Stimulated activated CD8-positive, alpha-beta memory T cell treated with anti-CD3 and anti-CD28 coated beads, Interleukin-15, amount 100 ng/mL, for 24 hours (primary cell): ENCODE data around the gene IDI1.
"Not testable (repeated sequence)": the region's sequence is repeated elsewhere in the genome, so short reads cannot be mapped to it uniquely, and the experiment has no call there.

Experiments used
- DNase-seq: peaks from one replicate; pipeline ENCODE4 v3.0.0-alpha.2; 2020; ENCODE audit warnings: low read depth

The IDI1 gene

DNA sequence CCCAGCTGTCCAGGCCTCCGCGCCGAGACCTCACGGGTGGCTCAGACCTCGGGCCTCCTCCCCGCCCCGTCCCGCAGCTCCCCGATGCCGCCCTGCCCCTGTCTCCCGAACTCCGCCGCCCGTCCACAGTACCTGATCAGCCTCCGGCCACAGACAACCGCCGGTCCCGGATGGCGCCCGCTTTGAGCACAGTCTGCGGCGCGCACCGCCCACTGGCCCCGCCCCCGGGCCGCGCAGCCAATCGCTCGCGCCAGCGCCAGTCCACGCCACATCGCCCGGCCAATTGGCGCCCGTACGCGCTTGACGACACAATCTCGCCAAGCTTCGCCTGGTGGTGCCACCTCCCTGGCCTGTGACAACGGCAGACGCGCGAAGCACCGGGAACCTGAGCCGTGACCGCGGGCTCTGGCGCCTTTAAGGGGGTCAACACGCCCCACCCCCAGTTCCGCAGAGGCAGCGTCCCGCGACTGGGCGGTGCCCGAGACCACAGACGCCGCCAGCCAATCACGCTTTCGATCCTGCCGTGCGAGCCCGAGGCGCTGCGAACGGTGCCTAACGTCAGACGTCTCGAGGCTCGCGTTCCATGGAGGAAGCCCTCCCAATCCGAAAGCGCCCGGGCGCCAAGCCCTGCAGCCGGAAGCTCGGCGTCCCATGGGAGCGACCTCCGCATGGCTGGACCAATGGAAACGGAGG lies at the start of gene IDI1:
TSS of gene IDI1 (minus strand) at position 388 of the 693 bp plus-strand sequence. CDS start at position 272, 116 bp downstream.
- peak; percentile 92 for DNase-seq

DNA sequence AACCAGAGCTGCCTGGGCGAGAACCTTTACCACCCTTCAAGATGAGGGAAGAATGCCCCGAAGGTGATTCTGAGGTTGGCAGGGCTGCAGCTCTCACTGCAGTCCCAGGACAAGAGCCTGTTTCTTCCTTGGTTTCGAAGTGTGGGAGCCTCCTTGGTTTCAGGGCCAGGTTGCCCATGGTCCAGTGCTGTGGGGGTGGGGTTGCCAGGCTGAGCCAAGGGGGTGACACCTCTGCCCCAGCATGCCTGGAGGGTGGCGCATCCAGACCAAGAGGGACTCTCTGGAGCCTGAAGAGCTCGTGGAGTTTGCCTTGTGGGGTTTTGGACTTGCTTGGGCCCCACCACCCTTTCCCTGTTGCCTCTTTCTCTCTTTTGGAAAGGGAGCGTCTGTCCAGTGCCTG lies 48.5 kb upstream of the IDI1 start:
- no peak for DNase-seq

DNA sequence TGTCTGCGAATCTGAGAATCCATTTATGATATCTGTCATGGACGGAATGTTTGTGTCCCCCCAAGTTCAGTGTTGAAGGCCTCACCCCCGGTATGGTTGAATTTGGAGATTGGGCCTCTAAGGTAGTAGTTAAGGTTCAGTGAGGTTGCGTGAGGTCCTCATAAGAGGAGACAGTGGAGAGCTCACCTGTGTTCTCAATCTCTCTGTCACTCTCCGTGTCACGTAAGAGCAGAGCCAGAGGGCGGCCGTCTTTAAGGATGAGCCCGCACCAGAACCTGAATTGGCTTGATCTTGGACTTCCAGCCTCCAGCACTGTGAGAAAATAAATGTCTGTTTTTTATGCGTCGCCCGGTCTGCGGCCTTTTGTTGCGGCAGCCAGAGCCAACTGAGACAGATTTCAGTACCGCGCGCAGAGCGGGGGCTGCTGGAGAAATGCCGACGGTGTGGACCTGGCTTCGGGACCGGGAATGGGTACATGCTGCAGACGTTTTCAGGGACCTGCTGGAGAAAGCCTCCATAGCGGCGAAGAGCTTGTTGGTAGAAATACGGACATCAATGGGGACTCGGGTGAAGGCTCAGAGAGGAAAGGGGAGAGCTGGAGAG lies 47.5 kb upstream of the IDI1 start:
- DNase-seq, result no peak

DNA sequence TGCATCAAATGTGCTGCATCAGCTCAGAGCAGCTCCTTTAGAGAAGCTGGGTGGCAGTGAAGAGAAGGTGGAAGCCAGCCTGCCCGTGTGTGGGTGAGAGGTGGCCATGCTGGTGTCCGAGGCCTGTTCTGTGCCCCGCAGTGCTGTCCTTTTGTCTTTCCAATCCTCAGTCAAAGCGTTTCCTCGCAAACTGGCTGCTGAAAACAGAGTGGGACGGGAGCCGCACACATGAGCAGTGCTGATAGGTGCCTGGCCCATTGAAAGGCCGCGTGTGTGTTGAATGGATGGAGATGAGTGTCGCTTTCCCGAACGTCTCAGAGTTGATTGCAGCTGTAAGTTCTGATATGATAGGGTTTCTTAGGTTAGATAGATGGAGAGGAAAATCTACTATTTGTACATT lies 46.6 kb upstream of the IDI1 start:
- DNase-seq, result no peak

DNA sequence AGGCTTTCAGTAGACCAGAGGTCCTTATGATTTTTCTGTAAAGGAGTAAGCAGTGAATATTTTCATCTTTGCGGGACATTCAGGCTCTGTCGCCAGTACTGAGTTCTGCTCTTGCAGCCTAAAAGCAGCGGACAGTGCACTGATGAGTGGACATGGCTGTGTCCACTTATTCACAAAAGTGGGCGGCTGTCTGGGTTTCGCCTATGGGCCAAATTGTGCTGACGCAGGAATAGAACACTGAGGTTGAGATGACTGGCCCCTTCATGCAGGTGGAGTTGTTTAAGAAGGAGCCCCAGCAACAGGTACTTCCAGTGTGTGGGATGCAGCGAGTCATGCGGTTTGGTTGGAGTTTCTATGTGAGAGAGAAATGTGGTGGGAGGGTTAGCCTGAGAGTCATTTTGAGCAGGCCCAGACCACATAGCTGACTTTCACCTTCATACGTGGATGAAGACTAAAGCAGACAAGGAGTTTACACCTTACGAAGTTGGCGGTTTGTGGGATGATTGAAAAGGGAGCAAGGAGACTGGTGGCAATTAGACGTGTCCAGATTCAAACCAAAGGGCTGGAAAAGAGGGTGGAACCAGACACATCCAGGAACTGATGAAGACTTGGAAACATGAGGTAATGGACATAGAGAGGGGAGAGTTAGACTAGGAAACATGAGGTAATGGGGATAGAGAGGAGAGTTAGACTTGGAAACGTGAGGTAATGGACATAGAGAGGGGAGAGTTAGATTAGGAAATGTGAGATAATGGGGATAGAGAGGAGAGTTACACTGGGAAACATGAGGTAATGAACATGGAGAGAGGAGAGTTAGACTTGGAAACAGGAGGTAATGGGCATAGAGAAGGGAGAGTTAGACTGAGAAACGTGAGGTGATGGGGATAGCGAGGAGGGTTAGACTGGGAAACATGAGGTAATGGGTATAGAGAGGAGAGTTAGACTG lies 45.5 kb upstream of the IDI1 start:
- DNase-seq, result peak; percentile 13

DNA sequence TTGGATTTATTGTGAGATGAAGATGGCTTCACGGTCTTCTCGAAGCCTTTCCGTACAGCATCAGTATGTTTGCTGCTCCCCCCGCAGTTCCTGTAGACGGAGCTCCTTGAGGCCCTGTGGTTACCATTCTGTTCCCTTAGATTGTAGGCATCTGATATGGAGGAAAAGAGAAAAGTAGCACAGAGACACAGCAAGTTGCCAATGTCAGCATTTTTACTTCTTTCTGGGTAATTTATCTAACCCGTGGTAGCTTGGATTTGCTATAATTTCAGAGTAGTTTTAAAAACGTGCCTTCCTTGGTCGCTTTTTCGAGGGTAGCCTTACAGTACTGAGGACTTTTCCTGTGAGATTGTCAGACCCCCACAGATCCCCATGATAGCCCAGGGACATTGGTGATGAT lies 44.8 kb upstream of the IDI1 start:
- no peak for DNase-seq

DNA sequence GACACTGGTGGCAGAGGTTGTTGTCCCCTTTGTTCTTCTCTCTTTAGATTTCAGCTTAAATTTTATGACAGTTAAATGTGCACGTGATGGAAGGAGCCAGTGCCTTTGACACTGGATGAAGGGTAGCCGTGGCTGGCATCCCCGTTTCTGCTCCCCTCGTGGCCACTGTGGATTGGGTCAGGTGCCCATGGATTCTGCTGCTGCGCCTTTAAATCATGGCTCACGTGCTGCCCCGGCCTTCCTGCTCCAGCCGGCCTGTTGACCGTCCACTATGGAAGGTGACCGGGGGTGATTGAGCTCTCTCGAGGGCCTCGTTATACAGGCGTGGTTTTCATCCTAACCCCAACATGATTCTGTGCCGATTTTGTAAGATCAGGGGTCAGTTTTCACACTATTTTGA lies 41.8 kb upstream of the IDI1 start:
- DNase-seq, result no peak

DNA sequence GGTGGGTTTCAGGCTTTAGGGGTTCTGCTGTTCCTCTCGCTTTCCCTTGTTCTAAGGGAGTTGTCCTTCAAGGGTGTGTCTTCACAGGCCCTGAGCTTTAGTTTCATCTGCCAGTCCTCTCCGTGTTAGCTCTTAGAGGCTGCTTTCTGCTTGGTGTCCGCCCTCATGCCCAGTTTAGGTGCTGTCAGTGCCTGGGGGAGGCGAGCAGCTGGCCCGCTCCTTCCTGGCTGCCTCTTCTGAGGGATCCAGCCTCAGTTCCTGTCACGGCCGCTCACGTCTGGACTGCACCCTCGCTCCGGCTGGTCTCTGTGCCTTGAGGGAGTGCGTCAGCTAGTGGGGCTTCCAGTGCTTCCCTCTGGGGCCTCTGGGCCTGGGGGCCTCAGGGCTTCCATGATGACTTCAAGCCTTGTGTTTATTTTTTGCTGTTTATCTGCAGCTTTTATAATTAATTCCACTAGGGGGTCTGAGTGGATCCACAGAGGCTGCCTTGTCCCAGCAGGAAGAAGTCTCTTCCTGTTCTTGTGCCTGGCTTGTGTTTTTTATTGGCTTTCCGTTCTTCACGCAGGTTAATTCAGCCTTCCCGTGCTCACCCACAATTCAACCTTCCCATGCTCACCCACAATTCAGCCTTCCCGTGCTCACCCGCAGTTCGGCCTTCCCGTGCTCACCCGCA lies 40.2 kb upstream of the IDI1 start:
- DNase-seq, result no peak

DNA sequence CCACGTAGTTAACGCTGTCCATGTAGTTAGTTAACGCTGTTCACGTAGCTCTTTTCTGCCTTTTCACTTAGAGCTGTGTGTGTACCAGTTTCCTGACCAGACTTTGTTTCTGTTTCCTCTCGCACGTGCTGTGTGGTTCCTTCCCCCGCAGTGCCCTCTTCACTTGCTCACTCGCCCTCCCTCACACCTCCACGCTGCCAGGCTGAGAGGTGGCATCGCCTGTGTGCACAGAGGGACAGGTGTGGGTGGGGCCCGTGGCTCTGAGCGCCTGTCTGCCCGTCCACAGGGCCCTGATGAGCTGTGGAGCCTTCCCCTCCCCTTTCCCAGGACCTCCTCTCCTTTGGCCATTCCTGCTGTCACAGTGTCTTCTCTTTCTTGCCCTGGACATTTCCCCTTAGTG lies 37.9 kb upstream of the IDI1 start:
- no peak for DNase-seq

DNA sequence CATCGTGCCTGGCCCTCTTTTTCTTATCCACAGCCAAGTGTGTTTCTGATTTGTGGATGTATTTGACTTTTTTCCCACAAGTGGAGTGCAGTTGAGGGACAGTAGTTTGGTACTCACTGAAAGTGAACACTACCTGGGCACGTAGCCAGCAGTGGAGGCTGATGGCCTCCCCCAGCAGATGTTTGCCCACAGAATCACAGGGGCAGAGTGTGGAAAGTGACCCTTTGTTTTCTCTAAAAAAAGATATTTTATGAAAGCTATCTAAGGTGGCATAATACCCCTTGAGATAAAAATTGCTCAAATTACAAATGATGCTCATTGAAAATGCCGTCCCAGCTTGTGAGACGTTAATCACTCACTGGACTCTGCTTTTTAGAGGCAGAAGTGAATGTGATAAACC lies 36.3 kb upstream of the IDI1 start:
- no peak for DNase-seq

DNA sequence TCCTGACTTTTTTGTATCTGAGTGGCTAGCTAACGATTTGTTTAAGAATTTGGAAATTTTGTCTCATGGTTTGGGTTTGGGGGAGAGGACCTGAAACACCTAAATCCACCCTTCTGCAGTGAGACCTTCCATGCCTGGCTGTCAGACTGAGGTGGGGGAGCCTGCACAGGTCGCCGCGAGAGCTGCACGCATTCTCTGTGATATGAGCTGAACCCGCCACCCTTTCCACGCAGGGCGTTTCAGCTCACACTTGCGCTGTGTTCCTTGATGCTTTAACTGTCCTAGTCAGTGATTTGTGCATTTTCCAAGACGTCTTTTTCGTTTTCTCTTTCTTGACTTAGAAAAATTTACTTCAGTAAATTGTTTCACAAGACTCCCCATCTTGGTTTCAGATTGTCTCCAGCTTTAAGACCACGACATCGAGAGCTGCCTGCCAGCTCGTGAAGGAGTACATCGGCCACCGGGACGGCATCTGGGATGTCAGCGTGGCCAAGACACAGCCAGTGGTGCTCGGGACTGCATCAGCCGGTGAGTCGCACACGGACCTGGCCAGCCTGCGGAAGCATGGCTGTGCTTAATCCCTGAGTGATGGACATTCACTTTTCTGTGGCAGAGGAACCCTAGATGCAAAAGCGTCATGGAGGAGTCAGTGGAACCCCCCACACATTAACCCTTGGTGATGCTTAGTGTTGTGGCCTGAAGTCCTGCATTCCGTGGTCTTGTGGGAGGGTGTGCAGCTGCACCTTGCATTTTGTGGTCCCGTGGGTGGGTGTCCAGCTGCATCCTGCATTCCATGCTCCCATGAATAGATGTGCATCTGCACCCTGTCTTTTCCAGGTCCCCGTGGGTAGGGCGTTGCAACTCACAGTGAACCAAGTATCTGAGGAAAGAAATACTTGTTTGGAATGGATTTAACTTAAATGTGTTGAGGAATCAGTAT lies 35.4 kb upstream of the IDI1 start:
- no peak for DNase-seq

DNA sequence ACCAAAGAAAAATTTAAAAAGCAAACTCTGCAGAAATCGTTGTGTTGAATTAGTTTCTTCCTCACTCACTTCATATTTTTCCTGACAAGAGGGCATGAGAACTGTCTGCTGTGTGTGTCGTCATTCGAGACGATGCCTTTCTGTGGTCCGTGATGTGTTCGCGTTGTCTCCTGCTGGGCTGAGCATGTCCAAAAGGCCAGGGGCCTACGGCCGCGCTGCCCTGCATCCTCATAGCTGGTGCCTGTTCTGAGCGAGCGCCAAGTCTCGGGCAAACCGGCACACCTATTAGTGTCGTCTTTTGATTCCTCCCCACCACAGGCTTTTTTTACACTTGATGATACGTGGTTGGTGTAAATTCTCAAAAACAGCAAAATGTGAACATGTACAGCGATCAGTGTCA lies 34.7 kb upstream of the IDI1 start:
- DNase-seq, result no peak

DNA sequence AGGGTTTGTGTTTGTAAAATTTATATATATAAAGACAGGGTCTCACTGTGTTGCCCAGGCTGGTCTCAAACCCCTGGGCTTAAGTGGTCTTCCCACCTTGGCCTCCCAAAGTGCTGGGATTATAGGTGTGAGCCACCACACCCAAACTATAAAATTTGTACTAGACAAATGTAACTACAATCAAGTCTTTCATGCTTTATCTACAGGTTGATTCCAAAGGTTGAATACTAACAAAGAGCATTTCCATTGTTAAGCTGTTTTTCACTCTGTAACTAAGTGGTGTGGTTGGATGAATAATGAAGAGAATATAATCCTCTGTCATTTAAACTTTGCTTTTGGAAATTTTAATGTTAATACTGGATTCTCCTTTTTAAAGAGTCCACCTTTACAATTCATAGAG lies 29.7 kb upstream of the IDI1 start:
- no peak for DNase-seq

DNA sequence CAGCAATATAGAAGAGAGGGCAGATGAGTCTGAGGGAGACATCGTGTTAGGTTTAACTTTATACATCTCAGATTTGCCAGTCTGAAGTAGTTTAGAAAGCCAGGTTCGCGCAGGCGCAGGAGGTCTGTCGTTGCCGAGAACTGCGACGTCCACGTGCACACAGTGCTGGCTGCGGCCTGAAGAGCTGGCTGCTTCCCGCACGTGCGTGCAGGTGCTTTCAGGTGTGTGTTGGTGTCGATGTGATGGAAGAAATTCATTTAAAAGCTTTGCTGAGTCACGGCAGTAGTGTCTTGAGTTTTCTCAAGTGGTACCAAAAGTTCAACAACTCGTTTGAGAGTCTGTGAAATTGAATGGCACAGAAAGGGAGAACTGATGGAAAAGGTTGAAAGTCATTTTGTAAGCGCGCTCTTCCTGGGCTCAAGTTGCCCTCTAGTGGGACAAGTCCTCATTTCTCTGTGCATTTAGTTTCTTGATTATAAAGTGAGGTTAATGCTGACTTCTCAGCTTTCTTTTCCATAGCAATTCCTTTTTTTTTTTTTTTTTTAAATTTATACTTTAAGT lies 25.9 kb upstream of the IDI1 start:
- no peak for DNase-seq

DNA sequence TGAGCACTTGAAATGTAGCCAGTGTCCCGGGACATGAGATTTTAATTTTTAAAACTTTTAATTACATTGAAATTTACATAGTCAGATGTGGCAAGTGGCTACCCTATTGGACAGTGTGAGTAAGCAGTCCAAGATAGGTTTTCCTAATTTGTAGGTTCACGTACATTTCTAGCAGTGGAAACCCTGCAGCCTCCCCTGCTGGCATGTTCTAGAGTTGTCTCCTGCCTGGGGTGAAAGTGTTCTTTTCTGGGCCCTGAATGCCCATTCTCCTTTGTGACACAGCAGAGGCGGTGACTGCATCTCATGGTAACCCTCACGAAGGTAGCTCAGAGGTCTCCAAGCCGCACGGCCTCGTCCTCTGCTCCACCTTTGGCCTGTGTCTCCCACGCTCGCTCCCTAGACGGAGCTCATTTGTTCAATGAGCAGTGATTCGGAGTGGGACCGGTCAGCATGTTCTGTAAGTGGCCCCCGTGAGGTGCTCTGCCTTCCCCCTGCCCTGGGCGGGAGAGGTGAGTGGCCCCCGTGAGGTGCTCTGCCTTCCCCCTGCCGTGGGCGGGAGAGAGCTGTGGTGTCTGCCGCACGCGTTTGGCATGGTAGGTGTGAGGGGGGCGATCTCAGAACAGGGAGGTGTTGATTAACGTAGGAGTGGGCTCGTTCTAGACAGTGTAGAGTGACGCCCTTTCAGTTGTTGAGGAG lies 25.3 kb upstream of the IDI1 start:
- DNase-seq, result no peak

DNA sequence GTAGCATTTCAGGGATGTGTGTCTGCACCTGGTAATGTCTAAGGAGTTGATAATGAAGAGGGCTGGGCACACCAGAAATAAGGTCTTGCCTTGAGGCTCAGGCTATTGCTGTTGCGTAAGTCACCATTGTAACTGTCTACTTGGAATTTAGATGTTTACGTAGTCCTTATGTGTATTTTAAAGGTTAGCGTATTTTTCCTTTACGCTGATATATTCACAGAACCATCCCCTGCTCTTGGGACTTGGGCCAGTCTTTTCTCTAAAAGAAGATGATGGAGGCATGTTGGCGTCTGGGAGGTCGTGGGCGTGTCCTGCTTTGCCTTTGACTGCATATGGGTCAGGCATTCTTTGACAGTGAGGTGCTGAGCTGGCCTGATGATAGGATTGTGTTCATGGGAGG lies 22.0 kb upstream of the IDI1 start:
- DNase-seq, result no peak

DNA sequence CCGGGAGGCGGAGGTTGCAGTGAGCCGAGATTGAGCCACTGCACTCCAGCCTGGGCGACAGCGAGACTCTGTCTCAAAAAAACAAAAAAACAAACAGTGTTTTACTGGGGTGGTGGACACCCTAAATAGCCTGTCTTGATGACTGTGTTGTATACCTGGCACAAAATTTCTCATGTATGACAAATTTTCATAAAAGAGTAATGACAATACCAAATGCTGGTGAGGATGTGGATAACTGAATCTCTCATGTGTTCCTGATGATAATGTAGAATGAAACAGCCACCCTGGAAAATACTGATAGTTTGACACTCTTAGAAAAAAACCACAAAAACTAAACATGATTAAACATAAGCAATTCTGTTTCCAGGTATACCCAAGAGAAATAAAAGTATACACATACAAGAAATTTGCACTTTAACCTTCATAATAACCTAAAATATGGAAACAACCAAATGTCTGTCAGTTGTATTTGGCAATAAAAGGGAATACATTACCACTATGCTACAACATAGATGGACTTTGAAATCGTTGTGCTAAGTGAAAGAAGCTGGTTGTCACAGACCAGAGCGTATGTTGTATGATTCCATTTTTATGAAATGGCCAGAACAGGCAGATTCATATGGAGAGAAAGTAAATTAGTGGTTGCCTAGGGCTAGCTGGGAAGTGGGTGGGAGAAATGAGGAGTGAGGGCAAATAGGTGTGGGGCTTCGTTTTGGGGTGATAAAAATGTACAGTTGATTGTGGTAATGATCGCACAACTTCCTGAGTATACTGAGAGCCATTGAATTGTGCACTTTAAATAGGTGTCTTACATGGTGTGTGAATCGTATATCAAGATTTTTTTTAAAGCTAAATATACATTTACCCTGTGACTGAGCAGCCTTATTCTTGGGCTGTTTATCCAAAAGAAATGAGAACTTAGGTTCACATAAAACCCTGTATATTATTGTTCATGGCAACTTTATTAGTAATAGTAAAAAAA lies 19.8 kb upstream of the IDI1 start:
- DNase-seq, result no peak

DNA sequence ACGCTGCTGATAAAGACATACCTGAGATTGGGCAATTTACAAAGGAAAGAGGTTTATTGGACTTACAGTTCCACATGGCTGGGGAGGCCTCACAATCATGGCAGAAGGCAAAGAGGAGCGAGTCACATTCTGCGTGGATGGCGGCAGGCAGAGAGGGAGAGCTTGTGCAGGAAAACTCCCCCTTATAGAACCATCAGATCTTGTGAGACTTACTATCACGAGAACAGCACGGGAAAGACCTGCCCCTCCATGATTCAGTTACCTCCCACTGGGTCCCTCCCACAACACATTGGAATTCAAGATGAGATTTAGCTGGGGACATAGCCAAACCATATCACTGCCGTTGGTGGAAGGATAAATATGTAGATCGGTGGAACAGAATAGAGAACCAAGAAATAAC lies 17.8 kb upstream of the IDI1 start:
- not testable (repeated sequence) for DNase-seq

DNA sequence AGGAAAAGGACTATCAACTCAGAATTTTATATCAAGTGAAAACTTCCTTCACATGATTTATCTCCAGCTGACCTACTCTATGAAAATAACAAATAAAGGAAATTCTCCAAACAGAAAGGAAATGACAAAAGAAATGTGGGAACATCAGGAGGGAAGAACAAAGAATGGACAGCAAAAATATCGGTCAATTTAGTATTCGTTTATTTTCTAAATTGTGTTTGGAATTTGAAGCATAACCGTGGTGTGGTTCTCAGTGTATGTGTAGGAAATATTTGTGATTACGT lies 16.0 kb upstream of the IDI1 start:
- no peak for DNase-seq
